HG03439 (cell line): Measurements from ENCODE around the gene RAD51B.

ENCODE experiments used
- ATAC-seq: cut with Tn5 transposase; IDR thresholded peaks from one replicate; pipeline ENCODE4 v1.9.1; 2021; ENCODE audit warnings: mild to moderate bottlenecking, moderate library complexity; ENCODE audit not compliant: unreplicated experiment

The RAD51B gene

DNA sequence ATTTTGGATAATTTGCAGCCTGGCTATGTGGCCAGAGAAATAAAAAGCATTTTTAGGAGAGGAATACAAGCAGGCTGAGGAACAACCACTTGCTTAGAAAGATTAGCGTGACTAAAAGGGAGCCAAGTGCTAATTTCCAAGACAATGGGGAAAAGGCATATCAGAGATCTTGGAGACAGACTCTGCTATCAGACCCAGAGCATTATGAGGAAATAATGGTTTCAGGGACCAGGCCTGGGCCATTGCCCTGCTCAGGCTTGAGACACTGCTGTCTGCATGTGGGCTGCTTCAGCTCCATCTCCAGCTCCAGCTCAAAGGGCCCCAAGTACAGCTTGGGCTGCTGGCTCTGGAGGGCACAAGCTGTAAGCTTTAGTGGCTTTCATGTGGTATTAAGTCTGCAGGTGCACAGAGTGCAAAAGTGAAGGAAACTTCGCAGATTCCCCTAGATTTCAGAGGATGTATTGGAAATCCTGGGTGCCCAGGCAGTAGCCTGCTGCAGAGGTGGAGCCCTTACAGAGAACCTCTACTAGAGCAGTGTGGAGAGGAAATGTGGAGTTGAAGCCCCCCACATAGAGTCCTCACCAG, 524.0 kb downstream of the RAD51B start:
- ATAC-seq = no peak

DNA sequence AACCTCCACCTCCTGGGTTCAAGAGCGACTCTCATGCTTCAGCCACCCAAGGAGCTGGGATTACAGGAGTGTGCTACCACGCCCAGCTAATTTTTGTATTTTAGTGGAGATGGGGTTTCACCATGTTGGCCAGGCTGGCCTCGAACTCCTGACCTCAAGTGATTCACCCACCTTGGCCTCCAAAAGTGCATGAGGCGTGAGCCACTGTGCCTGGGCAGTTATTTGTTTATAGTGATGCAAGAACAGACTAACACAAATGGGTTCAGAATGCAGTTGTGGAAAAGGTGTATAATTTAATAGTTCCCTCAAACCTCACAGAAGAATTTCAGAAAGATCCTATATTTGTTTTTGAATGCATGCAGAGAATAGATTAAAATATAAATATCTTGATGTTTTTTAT, 526.2 kb downstream of the RAD51B start:
- ATAC-seq = no peak

DNA sequence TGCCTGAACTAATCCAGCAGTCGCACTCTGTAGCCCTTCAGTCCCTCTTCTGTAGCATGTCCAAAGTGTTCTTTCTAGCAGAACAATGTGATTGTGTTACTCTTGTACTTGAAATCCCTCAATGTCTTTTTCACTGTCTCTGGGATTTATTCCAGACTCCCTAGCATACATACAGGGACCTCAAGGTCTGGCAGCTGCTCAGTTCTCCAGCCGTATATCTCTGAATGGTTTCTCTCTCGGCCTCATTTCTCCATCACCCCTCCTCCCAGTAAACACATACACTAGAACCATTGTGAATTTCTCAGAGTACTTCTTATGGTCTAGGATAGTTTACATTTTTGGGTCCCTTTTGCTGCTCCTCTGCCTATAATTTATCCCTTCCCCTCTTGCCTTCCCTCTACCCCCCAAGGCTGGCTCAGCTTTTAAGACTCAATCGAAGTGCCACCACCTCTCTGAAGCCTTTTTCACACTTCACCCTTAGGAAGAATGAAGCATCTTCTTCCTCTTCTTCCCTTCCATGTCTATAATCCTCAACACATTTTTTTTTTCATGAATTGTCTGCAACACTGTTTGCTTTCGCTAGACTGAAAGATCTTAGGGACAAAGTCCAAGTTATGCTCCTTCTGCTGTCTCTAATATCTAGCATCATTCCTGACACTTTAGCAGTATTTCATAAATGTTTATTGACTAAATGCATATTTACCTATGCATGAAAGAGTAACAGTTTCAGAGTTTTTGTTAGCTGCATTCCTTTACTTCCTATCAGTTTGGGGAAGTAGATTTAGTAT, 527.2 kb downstream of the RAD51B start:
- ATAC-seq = no peak

DNA sequence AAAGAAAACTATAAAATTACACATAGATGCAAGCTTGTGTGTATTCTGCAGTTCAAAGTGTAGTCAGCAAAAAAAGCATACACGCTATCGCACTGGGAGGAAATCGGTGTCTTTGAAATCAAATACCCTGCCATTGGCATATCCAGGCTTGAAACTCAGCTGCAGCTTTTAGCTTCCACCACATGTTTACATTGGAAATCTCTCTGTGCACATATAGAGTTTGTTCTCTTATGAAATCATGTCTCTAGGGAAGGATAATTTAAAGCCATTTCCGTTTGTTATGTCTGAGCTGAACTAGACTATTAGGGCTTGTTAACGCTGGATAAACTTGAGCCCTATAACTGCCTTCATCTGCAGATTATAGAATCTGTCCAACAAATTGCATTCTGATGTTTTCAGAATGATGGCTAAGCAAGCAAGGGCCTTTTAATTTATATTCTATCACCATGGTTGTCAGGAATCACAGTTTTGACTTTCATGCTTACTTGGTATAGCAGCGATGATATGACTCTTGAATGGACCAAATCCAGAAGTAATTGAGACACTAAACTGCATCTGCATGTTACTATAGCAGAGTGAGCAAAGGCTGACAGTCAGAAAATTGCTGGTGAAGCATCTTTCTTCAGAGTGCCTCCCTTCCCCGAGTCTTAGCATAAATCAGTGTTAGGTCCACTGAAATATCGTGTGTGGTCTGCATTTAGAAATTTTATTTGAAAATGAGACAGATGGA, 530.5 kb downstream of the RAD51B start:
- ATAC-seq = no peak

DNA sequence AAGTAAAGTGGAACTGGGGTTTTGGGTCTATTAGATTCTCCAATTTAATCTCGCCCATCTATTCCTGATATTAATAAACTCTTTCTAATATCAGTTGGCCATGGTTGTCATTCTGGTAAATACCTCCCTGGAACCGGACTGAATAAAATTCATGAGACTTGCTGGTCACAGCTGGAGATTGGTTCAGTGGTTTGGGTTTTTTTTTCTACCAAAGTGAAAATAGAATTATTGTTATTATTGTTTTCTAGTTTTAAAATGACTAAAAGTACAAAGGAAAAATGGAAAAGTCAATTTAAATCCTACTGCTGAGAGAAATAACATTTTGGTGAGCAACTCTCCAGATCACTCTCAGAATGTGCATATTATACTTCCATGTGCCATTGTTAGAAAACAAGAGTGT, 535.8 kb downstream of the RAD51B start:
- no peak for ATAC-seq

DNA sequence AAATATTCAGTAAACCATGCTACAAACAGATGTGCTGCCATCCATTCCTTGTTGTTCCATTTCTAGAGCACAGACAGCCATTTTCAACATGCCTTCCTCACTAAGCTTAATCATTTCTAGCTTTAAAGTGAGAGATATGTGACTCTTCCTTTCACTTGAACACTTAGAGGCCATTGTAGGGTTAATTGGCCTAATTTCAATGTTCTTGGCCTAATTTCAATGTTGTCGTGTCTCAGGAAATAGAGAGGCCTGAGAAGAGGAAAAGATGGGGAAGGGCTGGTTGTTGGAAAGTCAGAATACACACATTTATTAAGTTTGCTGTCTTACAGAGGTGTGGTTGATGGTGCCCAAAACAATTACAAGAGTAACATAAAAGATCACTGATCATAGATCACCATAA, 538.2 kb downstream of the RAD51B start:
- ATAC-seq = no peak

DNA sequence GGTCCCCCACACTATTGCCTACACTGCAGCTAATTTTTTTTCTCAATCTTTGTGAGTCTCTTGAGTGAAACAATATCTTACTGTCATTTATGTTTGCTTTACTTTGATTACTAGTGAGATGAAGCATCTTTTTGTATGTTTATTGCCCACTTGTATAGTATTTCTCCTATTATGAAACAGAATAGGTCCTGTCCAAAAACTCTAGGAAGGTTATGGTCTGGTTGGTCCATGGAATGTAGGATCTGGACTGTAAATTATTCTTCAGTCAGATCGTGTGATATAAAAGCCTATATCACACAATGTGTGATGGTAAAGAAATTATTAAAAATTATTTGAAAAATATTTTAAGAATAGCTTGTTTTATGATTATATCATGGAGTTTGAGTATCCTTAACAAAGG, 538.9 kb downstream of the RAD51B start:
- no peak for ATAC-seq

DNA sequence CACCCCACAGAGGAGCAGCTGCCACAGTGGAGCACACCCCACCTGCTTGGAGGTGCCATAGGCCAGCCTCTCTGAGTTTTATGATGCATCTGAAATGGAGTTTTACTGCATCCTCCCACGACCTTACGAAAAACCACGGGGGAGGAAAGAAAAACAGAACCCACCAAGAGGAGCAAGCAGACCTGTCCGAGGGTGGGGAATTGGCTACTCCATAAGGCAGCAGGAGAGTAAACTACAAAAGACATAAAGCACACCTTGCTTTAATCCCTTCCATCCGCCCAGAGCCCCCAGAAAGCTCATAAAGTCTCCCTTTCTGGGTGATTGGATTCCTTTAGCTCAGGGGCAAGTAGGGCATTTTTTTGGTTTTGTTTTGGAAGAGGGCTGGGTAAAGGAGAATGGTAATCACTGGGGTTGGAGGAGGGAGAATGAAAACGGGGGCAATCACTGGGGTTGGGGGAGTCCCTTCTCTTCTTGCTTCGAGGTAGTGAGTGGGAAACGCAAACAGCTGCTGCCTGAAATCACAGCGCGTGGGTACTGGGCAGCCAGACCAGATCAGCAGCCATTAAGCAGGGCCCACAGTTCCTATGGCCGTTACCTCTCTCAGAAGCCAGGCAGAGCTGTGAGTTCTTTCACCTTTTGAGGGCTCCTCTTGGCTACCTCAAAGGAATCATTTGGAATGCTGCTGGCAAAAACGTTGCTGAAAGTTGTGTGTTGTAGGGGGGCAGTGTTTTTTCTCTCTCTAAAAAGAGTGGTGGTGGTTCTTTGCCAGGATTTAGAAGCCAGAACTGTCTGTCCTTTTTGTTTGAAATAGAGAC, 539.6 kb downstream of the RAD51B start:
- no peak for ATAC-seq

DNA sequence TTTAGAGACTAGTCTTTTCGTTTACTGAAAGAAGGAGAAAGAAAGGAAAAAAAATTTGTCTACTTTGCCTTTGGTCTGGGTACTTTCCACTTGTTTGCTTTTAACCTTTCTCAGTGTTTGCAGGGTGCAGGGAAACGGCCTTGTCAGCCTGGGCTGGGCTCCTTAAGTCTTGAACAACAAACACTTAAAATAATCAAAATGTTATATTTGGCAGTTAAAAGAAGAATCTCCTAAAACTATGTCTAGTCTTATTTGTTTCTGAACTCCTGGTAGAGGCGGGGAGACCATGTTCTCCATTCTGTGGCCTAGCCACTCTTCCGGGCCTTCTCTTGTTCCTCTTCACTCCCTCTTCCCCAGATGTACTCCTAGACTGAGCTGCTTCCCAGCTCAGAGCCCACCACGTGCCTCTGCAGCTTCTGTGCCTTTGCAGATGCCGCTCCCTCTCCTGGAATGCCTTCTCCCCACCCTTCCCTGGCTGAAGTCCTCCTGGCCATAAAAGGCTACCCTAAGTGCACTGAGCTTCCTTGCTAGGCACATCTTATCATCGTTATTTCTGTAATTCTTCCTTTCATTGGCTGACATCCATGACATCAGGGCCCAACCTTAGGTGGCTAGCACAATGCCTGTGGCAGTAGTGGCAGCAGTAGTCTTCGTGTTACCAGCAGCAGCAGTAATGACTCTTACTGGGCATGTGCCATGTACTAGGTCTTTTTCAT, 540.4 kb downstream of the RAD51B start:
- no peak for ATAC-seq

DNA sequence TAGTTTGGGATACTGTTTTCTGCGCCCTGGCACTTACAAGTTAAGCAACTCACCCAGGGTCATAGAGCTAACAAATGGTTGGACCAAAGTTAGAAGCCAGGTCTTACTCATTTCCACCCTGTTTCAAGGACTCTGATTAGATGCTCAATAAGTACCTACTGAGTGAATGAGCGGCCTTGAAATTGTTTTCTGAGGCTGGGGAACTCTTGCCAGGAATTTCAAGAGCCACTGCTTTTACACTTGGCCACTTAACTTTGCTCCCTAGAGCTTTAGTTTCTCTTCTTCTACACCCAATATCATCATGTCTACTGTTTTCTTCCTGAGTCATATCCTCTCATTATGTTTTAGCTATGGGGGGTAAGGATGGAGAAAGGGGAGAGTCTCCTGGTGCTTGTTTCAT, 541.7 kb downstream of the RAD51B start:
- no peak for ATAC-seq

DNA sequence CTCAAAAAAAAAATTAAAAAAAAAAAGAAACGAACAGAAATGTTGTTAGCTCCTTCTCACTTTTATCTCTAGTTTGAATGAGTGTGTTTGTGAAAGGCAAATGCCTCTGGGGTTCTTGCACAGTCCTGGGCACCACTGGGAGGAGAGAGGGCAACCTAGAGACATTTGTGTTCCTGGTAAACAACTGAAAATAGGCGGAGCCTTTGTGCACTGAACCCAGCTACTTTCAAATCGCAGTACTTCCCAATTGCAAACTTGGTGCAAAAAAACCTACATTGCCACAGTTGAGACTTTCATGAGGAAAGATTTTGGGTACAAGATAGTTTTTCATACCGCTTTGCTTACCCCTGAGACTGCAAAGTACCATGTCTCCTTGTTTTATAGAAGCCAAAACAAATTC, 543.3 kb downstream of the RAD51B start:
- ATAC-seq = no peak

DNA sequence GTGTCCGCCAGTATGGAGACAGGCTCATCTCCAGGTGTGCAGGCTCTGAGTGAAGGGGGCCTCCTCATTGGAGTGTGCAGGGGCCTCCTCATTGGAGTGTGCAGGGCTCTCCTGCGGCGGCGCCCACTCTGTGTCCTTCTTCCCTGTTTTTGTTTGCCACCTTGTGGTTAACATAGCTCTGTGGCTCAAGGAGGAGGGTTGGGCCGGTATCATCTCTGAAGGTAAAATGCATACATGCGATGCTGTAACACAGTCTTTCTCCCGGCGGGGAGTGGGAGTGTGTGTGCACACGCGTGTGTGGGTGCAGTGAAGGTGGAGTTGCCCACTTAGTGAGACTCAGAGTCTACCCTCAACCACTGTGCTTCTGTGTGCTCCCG, 543.9 kb downstream of the RAD51B start:
- no peak for ATAC-seq

DNA sequence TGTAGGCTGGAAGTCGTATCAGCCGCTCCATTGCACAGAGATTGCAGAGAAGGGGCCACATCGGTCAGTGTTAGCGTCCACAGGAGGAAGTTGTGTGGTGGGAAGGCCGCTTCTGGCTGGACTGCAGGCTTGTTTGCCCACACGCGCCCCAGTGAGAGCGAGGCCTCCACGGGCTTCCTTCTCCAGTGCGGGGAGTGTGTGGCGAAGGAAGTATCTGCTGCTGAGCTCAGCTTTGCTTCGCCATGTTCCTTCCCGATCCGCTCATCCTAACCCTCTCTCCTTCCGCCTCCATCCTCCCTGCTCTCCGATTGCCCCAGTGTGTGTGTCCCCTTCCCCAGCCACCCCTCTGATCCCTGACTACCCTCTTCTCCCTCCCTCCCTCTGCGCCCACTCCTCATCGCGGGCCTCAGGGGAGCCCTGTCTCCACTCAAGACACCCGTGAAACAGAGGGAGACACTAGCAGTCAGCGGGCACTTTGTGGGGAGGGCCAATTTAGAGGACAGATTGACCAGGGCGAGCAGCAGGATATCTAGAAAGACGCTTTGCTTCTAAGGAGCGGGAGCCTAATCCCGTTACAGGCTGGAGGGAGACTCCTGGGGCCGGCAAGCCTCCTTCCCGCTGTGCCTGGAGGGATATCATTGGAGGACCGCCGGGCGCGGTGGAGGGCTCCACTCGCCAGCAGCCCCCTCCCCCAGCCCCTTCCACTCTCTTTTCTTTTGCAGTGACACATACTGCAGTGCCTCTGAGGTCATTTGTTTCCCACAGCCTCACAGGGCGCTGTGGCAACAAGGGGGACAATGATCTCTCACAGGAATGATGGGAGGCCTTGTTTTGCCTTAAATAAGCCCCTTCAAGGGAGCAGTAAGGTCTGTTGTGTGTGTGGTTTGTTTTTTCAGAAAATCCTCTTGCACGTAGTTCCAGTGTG, 544.5 kb downstream of the RAD51B start:
- no peak for ATAC-seq

DNA sequence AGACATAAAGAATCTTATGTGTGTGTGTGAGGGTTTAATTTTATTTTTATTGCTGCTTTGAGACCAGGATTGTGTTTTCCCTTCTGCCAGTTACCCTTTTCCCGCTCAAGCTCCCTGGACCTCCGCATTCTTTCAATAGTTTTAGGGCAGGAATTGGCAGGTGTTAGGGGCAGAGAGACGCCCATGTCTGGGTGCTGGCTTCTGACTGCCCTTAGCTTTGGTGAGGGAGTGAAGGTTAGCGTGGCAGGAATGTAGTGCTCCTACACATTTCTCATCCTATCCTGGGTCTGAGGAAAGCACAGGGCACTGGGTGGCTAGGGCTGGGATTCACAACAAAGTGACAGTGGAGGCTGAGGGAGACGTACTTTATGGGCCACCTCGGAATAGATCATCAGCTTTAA, 545.2 kb downstream of the RAD51B start:
- ATAC-seq = no peak

DNA sequence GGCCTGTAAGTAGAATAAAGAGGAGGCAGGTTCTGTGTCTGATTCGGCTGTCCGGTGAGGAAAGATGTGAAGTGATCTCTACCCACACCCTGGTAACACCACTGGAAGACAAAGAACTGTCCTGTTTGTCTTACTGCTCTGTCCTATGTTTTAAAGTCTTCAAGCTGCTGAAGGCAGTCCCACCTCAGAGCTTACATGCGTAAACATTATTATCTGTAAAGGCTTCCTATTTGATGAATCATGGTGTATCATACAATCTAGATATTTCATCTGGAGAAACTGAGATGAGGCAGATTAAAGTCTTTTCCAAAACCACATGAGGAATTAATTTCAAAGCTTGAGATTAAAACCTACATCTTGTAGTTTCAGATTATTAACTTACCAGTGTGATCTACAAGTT, 545.6 kb downstream of the RAD51B start:
- no peak for ATAC-seq

DNA sequence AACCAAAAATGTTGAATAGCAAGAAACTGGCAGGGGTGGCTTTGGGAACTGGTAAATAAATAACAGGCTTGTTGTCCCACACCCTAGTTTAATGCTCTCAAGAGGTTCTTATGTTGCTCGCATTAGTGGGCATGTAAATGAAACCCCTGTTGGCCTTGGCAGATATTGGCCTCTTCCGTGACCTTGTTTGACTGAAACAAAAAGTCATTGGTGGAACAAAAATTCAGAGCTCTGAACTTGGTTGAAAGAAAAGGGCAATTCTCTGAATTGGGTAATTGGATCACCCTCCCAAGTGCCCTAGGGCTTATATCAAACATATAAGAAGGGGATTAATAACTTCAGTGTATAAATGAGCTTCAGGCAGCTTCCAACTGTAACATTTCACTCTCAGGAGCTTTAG, 547.1 kb downstream of the RAD51B start:
- no peak for ATAC-seq

DNA sequence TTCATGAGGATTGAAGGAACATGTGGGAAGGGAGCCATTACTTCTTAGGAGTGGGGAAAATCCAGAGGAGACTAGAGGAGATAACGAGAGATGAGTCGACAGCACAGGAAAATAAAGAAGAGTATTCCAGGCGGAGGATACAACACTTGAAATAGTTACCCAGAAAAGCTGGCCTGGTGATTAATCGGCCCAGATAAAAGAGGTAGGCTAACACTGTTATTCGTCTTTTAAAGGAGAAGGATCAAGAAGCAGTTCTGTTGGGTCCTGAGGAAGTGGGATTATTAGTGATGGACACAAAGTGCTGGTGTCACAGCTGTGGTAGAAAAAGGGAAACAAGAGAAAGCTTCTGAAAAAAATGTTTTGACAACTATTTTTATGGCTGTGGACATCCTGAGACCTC, 548.0 kb downstream of the RAD51B start:
- ATAC-seq = no peak

DNA sequence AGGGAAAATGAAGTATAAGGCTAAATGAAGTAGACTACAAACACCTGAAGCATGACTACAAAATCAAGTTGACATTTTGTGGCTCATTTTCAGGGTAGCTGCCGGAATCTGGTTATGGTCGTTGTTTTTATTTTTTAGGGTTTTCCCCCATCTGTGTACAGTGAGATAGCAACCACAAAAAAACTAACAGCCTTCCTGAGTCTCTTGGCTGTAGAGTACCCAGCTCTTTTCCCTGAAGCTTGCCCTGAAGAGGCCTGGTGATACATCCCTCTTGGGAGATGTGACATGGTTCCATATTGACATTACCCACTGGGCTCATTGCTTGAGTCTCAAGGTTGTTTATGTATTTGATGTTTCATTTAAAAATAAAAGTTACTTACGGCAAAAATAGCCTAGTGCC, 549.3 kb downstream of the RAD51B start:
- no peak for ATAC-seq

DNA sequence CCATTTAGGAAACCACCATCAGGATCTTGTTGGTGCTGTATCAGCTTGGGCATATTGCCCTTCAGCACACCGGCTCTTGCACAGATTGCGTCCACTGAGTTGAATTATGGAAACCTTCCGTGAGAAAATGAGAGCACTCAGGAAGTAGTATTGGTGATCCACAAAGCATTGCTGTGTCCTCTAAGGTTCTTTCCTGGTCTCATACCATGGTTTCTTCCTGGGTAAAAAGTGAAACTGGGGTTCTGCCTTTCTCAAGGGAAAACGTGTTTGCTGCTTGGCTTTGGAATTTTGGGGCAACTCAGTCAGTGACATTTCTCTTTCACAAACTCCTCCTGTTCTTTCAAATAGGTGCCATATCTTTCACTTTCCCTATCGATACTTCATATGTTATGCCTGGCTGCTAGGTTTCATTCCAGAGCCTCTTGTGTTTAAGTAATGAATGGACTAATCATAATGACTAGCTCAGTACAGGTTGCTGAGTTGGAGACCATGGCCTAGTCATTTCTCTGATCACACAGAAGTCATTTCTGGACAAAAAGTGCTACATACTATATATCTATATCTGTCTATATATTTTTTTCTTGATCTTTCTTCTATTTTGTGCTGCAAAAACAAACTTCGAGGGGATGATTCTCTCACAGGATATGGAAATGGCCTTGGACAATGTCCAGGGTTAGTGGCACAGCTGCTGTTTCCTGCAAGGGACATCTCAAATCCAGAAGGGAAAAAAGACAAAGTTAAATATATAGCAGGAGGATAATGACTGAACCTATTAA, 549.9 kb downstream of the RAD51B start:
- no peak for ATAC-seq
